ENCODE results near the gene HLA-B.
"Not testable (repeated sequence)": the region's sequence is repeated elsewhere in the genome, so short reads cannot be mapped to it uniquely, and the experiment has no call there.

HLA-B gene

DNA sequence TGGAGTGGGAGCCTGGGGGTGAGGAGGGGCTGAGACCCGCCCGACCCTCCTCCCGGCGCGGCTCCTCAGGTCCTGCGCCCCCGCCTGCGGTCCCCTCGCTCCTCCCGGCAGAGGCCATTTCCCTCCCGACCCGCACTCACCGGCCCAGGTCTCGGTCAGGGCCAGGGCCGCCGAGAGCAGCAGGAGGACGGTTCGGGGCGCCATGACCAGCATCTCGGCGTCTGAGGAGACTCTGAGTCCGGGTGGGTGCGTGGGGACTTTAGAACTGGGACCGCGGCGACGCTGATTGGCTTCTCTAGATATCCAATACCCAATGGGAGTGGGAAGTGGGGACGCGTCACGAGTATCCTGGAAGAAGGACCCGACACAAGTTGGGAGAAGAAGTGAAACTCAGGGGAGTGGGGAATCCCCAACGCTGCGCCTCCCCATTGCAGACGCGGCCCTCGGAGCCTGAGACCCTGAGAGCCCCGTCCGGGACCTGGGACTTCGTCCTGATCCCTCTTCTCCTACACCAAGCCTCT, at the start of gene HLA-B:
Gene HLA-B, minus strand, starts transcription at position 234 of the 521 bp plus-strand sequence. Its CDS starts 21 bp downstream, at position 213.
- DNase-seq (ENCODE audit: low read depth in 3 of 3, low spot score in 1 of 3), result peak; percentile 52 to 74 (median 56)

- DNase-seq (ENCODE audit: low read depth in 3 of 3, low spot score in 1 of 3), result no peak
These were observed 49.0 kb upstream of the HLA-B start for GRCh38 chr6:31405996-31406395.

DNA sequence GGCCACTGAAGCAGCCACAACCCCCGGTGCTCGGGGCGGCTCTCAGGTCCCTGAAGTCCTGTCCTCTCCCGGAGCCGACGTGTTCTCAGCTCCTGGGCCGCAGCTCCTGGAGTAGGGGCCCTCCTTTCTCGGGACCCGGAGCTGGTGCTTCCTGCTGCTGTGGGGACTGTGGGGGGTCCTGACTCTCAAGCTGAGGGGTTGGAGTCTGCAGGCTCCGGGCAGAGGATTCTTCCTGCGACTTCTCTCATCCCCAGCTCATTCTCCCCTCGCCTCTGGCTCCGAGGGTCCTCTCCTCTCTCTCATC, 47.0 kb upstream of the HLA-B start:
- not testable (repeated sequence) for DNase-seq (ENCODE audit: low read depth in 3 of 3, low spot score in 1 of 3)

- peak; percentile 13 to 52 (median 37) for DNase-seq (ENCODE audit: low read depth in 3 of 3, low spot score in 1 of 3)
These were observed 46.5 kb upstream of the HLA-B start, which contains the start of gene MICA for GRCh38 chr6:31403283-31404060. Gene MICA (plus strand): TSS chr6:31403595. CDS start chr6:31403633, 38 bp downstream.

DNA sequence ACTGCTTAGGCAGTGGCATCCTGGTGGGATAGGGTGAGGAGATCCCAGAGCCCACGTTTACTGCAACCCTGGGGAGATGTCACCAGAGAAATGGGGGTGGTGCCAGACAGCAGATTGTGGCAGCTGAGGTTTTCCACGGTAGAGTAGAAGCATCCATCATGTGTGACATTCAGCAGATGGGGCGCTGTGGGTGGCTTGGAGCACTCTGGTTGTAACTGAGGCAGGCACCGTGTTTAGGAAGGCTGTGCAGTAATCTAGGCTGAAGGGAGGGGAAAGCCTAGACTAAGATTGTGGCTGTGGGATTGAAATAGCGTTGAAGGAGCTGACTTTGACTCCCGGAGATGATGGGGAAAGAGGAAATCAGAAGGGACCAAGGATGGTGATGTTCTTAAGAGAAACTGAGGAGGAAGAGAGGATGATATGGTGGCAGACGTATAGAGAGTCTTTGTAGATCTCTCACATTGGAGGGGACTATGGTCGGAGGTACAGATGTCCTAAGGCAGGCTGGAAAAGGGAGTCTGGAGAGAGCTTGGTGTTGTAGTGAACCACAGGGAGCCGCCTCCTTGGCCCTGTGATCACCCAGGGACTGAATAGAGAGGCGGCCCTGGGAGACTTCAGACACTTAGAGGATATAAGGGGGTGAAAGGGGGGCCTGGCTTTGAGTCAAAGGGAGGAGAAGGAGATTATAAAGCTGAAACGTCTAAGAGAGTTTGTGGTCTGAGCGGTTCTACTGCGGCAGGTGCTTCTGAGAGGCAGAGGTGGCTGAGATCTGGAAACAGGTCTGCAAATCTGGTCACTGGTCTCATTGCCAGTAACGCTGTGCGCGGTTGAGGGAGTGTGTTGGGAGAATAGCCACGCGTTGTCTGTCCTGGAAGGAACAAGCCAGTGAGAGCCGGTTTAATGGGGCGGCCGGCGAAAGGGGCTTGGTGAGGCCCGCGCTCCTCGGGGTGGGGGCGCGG, 45.6 kb upstream of the HLA-B start:
- no peak for DNase-seq (ENCODE audit: low read depth in 3 of 3, low spot score in 1 of 3)

- DNase-seq (ENCODE audit: low read depth in 3 of 3, low spot score in 1 of 3), result no peak
These were observed 44.4 kb upstream of the HLA-B start for GRCh38 chr6:31401403-31401802.

DNA sequence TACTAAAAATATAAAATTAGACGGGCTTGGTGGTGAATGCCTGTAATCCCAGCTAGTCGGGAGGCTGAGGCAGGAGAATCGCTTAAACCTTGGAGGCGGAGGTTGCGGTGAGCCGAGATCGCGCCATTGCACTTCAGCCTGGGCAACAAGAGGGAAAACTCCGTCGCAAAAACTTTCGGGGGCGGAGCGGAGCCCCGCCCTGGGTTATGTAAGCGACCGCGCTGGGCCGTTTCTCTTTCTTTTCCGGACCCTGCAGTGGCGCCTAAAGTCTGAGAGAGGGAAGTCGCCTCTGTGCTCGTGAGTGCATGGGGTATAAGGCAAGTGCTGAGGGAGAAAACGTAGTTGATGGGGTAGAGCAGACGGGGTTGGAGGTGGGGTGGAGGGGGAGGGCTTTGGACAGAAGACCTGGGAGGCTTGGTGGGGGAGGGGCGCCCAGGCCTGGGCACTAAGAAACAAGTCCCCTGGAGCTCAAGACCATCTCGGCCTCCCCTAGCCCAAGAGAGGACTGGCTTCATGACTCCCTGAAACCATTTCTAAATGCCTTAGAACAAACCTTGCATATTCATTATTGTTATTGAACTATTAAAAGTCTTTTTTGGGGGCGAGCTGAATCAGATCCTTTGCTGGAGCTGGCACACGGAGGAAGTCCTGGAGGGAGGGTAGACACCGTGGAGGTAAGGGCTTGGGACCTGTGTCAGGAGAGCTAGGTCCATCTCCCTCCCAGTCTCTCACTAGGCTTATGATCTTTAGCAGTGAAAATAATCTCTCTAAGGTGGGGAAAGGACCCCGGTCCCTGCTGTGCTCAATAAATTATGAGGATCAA, 43.7 kb upstream of the HLA-B start:
- DNase-seq (ENCODE audit: low read depth in 3 of 3, low spot score in 1 of 3), result peak; percentile 31 to 57 (median 52)

DNA sequence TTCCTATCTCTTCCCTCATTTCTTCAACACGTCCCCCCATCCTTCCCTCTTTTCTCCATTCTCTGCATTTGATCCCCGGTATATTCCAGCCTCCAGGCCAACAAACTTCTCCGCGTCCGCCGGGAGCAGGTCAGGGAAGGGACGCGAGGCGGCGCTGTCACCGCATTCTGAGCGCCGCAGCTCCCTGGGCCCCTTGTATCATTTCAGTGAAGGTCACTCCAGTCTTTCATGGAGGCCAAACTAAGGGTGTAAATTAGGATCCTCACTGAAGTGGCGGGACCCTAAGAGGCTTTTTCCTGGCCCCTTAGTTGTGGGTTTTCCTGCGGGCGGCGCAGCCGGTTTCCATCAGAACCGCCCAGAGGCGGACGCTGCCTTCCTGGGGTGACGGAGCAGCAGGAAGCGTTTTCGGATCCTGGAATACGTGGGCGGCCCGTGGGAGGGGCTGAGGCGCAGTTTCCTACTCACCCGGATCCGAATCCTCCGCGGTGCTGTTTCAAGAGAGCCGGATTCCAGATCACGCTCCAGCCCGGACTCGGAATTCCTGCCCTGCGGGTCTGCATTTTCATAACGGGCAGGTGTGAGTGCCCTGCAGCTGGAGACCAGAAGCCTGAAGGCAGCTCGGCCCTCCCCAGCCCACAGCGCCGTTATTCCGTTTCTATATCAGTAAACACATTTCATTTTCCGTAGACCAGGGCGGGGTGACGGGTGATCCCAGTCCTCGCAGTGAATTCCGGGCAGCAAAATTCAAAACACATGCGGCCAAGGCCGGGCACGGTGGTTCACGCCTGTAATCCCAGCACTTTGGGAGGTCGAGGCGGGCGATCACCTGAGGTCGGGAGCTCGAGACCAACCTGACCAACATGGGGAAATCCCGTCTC, 42.8 kb upstream of the HLA-B start:
- DNase-seq (ENCODE audit: low read depth in 3 of 3, low spot score in 1 of 3), result peak in 2 of 3 donors; percentile 13 to 48

DNA sequence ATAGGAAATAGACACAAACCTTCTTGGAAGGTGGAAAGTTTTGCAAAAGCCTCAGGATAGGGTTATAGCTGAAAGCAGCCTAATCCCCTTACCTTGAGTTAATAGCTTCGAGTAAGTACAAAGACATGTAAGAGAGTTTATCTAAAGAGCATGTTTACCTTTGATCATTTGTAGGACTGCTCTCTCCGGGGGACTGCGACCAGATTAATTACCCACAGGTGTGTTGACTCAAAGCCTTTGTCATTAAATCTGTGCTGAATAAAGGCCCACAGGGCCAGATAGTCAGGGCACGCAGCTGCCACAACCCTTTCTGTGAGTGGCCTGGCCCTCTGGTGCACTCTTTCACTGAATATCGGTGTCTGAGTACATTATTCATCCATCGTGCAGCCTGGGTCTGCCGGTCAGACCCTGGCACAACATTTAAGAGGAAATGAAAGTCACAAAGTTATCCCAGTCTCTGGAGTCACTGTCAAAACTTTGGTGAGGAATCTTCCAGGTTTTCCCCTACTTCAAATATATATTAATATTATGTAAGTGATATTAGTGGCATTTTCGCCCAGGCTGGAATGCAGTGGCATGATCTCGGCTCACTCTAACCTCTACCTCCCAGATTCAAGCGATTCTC, 41.0 kb upstream of the HLA-B start:
- no peak for DNase-seq (ENCODE audit: low read depth in 3 of 3, low spot score in 1 of 3)

GRCh38 chr6:31397153-31397499, 40.1 kb upstream of the HLA-B start:
- not testable (repeated sequence) for DNase-seq (ENCODE audit: low read depth in 3 of 3, low spot score in 1 of 3)

GRCh38 chr6:31396422-31397152, 39.6 kb upstream of the HLA-B start:
- DNase-seq (ENCODE audit: low read depth in 3 of 3, low spot score in 1 of 3), result peak; percentile 60 to 88 (median 80)

GRCh38 chr6:31395832-31396231, 38.9 kb upstream of the HLA-B start:
- no peak for DNase-seq (ENCODE audit: low read depth in 3 of 3, low spot score in 1 of 3)

DNA sequence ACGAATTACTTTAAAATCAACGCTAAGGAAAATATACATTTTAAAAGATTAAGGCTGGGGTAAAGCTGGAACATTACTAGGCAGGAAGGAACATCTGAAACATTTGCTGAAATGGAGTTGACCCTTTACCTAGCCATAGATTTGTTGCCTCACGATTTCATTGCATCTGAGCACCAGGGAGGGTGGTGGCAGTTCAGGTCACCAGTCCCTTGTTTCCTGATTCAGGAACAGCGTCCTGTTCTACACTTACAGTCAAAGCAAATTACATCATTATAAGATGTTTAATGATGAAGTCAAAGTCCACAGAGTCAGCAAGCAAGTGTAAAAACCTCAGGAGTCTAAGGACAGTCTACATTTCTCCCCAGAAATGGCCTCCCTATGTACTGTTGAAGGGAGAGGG, 37.4 kb upstream of the HLA-B start:
- DNase-seq (ENCODE audit: low read depth in 3 of 3, low spot score in 1 of 3), result no peak

- no peak for DNase-seq (ENCODE audit: low read depth in 3 of 3, low spot score in 1 of 3)
These were observed 37.0 kb upstream of the HLA-B start for GRCh38 chr6:31393932-31394331.

DNA sequence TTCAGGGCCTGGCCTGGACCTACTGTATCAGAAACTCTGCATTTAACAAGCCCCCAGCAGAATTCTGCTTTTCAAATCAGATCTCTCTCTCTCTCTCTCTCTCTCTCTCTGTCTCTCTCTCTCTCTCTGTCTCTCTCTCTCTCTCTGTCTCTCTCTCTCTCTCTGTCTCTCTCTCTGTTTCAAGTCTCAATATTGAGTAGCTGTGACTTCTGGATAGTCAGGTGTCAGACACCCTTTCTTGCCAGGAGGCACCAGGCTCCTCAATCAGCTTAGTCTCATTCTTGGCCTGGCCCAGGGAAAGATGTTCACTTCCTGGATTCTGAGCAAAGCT, 32.8 kb upstream of the HLA-B start:
- not testable (repeated sequence) for DNase-seq (ENCODE audit: low read depth in 3 of 3, low spot score in 1 of 3)

DNA sequence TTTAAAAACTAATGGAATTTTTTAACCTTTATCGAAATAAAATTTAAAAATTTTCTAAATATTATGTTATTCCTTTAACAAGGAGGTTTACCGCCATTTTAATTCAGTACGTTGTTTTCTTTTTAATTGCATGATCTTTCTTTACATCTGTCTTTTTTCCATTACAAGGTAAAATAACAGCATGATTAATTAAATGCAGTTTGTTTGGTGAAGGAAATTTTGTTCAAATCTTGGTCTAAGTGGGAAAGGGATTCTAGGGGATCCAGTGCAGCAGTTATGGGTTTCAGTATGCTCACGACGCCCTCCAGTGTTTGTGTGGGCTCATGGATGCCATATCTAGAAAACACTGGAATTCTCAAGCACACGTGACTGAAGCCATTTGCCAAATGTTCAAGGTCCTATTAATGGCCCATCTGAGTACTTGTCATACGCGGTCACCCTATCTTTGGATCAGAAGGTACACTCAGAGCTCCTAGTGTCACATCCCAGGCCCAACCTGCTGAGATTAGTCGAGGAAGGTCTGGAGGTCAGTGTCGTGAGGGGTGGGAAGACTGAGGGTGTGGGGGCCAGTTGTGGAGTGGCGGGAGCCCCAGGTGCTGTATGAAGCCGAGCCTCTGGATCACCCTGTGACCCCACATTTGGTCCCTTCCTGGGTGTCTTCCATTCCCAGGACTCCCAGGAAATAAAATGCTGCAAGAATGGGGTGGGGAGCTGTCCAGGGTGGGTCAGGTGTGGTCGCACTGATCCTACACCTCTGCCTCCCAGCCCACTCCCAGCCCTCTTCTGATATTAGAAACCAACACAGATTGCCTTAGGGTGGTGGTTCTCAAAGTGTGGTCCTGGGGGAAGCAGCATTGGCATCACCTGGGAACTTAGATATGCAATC, 32.2 kb upstream of the HLA-B start:
- DNase-seq (ENCODE audit: low read depth in 3 of 3, low spot score in 1 of 3), result not testable (repeated sequence)

DNA sequence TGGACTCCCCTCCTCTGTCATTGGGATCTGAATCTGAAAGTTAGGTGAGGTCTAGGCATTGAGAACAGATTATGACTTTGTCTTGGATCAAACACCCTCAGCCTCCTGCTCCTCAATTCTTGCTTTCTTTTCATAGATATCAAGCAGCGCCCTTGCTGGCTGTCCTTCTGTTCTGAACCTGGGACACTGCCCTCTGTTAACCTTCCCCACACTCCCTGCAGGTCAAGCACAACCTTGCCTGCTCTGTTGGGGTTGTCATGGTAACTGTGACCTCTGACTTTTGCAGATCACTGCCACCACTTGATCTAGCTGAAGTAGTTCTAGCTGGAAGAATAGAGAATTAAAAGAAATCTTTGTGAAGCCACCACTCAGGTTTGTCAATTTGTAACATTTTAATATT, 30.0 kb upstream of the HLA-B start:
- DNase-seq (ENCODE audit: low read depth in 3 of 3, low spot score in 1 of 3), result no peak

DNA sequence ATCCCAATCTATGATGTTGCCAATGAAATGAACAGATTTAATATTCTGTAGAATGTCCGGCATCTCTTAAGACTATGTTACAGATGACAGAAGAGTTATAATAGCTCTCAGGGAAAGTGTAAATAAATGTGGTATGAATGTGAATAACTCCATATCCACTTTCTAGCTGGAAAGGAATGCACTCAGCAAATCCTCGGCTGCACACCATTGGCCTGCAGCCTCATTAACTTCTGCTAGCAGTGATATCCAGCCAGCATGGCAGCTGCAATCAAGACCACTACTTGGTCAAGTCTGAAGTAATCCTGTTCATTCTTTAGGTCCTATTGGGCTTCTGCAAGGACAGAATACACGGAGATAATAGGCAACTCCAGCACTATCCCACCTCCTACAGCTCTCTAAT, 29.1 kb upstream of the HLA-B start:
- no peak for DNase-seq (ENCODE audit: low read depth in 3 of 3, low spot score in 1 of 3)
